HG02973 (cell line): ENCODE results near the gene PRRT1.

Experiments used
- ATAC-seq: cut with Tn5 transposase; IDR thresholded peaks from one replicate; pipeline ENCODE4 v1.9.1; 2021; ENCODE audit warnings: moderate library complexity; ENCODE audit not compliant: unreplicated experiment

PRRT1 gene

DNA sequence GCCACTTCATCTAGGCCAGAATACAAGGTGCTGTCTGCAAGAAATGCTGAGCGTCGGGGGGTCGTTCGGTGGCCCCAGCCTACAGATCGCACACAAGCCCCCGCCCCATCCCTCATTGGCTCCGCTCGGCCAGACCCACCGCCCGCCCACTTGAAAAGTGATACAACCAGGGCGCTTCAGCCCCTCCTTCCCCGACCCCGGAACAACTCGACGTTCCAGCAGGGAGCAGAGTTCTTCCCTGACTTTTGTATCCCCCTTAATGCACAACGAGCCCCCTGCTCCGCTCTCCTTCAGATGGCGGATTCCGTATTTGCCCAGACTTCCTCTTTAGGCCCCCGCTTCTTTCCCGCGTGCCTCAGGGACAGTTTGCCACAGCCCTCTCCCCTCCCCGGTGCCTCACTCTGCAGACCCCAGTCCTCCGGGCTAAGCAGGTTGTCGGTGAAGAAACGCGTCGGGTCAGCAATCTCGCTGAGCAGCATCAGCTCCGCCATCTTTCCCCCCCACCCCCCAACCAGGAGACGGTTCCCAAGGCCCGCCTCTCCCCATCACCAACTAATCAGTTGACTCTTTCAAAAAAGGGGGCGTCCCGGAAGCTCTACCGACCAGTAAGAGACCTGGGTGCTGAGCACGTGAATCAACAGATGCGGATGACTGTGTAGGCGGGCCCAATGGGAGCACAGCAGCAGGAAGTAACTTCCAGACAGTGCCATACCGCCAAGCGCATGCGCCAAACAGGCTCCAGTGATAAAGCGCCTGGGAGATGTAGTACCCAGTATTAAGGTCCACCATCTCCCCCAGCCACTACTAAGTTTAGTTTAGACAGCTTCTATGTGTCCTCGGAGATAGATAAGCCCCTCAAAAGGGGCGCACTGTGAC lies 23.8 kb downstream of the PRRT1 start, which contains the start of gene ATF6B:
TSS of gene ATF6B (minus strand) at position 530 of the 876 bp plus-strand sequence. CDS start at position 491, 39 bp downstream.
- peak; percentile 76 for ATAC-seq

DNA sequence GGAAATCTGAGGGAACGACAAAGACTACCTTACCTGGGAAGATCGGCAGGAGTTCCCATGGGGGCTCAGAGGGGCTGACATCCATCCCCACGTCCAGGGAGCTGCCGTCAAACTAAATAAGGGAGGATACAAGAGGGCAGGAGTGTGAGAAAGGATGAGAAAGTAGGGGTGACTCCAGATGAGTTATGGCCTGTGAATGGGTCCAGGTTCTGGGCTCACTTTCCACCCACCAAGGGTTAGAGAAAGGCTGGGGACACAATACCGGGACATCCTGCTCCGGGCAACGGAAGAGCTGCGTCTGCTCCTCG lies 24.4 kb downstream of the PRRT1 start:
- ATAC-seq: no peak

DNA sequence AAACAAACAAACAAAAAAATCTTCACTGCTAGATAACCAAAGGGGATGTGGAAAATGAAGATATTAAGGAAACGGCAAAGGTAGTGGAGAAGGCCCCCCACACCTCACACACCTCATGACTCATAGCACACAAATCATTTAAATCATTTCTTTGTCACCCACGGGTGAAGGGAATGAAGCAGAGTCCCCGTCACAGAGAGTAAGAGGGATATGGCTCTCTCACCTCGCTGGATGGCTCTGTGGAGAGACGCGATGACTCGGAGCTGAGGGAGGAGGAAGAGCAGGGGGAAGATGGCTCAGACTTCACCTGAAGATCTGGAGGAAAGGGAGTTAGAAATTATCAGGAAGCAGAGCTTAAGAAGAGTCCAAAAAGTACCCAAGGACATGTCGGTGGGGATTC lies 24.9 kb downstream of the PRRT1 start:
- ATAC-seq: no peak

DNA sequence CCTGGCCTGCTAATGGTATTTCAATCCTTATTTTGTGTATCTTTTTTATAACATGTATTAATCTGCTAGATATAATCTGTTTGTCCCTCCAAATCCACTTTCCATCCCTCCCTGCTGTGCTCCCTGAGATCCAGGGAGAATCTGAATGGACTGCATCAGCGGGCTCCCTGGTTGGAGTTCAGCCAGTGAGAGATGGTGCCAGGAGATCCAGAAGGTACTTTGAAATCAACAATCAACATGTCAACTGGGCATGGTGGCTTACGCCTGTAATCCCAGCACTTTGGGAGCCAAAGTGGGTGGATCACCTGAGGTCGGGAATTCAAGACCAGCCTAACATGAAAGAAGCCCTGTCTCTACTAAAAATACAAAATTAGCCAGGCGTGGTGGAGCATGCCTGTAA lies 28.1 kb downstream of the PRRT1 start:
- no peak for ATAC-seq

DNA sequence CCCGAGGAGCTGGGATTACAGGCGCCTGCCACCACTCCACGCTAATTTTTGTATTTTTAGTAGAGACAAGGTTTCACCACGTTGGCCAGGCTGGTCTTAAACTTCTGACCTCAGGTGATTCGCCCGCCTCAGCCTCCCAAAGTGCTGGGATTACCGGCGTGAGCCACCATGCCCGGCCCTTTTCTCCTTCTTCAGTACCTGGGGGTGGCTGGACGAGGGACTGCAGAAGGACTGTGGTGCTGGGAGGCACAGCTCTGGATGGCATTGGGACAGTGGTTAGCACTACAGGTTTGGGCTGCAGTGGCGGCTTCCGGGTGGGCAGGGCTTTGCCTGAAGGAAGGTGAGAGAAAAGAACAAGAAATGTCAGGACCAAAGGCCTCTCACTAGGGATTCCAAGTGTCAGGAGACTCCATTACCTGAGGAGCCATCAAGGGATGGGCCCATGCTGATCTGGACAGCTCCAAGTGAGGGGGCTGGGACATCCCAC lies 31.1 kb downstream of the PRRT1 start:
- ATAC-seq: no peak

DNA sequence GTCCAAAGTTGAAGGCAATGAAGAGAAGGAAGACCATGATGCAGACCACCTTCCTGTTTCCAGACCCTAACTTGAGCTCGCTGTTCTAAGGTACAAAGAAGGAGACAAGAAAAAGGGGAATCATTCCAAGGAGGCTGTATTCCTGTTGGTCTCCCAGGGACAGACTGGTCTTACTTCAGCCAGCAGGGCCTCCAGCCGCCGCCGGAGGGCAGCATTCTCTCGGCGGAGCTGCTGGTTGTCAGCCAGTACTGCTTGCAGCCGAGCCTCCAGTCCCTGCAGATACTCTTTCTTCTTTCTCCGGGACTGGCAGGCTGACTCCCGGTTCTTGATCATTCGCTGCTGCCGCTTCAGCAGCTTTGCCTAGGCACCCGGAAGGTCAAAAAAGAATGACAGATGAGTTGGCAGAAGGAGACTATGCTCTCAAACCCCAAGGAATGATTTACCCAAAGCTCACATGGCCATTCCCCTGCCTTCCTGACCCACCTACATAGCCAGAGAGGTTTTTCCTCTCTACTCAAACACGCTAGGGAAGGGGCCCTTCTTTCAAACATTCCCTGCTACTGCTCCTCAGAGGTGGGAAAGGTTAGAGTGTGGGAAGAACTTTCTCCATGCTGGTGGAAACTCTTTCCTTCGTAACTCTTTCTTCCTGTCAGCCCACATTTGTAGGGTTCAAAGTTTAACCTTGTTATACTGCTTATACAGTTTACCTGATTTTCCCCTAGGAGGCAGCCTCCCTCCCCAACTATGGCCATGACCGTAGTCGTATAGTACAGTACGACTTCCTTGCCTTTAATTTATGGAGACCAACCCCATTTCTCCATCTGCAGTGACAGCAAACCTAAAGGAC lies 32.7 kb downstream of the PRRT1 start:
- no peak for ATAC-seq

DNA sequence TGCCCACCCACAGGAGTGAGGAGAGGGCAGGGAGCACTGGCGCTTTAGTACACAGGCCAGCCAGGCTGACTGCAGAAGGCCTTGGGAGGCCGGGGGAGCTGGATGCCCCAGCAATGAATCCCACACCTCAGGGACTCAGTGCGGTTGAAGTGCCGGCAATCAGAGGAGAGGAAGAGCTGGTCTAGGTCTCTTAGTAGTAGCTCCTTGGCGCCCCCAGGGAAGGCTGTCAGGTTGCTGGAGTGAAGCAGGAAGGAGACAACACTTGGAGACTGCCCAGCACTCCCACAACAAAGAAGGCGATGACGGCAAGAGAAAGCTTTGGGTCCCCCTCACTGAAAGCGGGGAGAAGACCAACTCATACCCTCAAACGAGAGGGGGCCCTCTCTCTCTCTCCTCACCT lies 34.3 kb downstream of the PRRT1 start:
- ATAC-seq: no peak

DNA sequence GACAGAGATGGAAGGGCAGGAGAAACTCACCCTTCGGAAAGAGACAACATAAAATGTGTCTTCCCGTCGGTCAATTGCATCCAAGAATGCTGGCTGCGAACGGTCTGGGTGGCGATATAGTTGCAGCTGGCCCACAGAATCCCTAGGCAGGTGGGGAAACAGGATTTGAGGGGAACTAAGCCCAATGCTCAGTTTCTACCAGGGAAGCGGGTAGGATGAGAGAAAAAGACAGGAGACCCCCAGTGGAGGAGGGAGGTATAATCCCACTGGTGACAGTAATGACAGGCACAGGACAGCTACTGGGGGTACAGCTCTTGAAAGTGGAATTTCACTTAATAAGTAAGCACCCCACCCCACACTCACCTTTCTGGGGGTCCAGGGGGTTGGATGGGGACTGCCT lies 35.1 kb downstream of the PRRT1 start:
- ATAC-seq: no peak

DNA sequence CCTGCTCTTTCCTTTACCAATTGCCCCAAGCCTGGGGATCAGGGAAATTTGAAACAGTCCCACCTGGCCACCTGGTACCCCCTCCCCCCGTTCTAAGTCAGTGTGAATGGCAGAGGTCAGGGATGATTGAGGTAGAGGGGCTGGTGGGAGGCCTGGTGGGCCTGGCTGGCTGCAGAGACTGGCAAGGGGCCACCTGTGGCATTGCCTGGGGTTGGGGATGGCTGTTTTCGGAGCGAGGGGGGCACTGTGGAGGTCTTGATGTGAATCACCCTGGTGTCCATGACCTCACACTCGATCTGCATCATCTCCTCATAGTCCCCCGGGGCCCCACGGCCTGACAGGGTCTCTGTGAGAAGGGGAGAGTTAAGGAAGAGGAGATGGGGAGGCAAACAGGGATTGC lies 36.1 kb downstream of the PRRT1 start:
- ATAC-seq: no peak

DNA sequence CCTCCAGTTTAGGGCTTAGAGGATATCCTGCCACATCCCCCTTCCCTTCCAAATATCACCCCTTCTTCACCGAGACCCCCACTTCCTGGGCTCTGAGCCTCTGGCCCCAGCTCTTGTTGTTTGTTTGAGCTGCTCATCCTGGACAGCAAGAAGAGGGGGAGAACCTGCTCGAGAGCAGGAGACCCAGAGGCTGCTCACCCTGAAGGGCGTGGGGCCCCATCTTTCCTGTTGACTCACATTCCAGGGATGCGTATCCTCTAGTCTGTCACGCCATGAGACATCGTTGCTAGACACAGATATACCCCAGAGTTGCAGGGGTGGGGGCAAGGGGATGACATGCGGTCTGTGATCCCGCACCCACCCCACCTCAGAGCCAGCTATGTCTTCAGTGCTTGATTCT lies 36.9 kb downstream of the PRRT1 start:
- no peak for ATAC-seq

DNA sequence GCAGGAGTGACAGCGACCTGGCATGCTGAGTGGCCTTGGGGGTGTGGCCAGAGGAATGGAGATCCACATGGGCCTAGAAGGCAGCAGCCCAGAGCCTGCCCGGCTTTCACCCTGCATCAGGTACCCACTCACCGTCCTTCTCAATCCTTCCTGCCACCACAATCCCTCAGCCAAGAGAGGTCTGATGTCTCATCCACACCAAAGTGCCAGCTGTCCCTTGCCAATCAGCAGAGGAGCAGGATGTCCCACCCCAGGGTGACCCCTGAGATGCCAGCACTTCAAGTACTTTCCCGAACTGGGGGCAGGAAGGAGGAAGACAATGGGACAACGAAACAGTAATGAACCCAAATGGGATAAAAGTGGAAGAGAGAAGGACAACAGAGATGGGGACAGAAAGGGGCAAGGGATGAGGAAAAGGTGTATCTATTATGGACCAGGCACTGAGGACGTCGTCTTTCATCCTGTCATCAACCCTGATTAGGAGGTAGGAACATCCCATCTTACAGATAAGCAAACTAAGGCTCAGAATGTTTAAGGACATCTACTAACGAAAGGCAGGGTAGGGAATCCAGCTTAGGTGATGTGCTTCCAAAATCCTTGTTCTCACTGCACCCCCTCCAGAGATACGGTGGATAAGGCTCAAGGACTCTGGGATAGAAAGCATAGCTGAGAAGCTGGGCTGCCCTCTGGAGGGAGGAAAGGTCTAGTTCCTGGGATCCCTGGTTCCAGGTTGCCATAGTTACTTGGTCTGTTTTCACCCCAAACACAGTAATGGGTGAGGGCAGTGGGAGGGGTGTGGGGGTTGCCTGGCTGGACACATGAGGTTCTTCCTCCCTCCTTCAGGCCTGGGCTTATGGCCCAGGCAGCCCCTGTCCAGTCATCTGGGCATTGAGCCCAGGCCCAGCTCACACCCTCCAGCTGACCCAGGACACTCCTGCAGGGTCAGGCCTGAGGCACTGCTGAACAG lies 38.1 kb downstream of the PRRT1 start:
- no peak for ATAC-seq

DNA sequence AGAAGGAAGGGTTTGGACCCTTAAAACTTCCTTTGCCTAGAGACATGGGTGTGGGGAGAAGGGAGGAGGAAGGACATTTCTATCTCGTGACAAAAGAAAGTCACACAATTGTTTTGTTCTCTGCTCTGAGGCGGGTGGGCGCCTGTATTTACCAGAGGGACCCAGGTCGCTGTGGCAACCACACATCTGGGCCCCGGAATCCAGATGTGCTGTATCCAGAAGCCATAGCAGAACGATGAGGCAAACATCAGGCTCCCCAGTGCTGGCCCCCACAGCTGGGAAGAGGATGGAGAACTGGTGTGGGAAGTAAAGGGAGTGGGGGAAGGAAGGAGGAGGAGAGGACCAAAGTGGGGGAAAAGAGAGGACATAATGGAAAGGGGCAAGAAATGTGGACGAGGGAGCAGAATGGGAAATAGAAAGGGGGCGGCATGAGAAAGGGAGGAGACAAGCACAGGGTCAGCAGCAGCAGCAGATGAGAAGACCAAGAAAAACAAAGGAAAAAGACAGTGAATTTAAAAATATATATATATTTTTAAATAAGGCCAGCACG lies 39.2 kb downstream of the PRRT1 start:
- no peak for ATAC-seq

DNA sequence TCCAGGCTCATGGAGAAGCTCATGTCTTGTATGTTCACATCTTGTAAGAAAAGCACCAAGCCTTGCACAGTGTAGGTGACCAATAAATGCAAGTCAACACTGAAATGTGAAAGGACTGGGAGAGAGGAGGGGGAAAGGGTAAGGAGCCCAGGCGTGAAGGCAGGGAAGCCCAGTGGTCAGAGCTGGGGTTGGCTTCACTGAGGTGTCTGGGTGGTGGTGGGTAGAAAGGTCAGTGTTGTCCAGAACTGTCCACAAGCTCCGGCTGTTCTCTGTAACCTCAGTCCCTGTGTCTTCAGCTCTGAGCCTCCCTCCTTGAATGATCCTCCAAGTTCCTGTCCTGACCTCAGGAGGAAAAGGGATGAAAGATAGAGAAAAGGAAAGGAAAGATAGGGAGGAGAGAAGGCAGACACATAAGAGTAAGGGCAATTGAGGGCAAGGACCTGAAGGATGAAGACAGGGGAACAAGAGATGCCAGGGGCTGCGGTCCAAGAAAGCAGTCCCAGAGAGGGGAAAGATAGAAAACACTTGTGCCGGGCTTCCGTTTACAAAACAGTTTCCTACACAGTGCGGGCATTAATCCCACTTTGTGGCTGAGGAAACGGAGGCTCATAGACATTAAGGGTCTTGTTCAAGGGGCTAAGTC lies 40.2 kb downstream of the PRRT1 start:
- no peak for ATAC-seq

DNA sequence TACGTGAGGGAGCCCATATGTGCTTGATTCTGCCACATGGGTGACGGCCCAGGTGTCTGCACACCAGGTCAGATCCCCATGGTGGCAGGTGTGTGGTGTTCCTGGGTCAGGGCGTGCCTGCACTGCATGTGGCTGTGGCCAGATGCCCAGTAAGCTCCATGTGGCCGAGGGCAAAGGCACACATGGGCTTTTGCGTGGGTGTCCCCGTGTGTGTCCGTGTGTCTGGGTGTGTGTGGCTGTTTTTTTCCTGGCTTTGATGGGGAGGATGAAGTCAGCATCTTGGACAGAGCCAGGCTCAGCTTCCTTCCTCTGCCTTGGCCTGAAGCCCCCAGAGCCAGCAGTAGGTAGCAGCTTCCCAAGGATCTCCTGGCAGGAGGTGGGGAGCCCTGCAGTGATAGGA lies 41.1 kb downstream of the PRRT1 start:
- no peak for ATAC-seq

DNA sequence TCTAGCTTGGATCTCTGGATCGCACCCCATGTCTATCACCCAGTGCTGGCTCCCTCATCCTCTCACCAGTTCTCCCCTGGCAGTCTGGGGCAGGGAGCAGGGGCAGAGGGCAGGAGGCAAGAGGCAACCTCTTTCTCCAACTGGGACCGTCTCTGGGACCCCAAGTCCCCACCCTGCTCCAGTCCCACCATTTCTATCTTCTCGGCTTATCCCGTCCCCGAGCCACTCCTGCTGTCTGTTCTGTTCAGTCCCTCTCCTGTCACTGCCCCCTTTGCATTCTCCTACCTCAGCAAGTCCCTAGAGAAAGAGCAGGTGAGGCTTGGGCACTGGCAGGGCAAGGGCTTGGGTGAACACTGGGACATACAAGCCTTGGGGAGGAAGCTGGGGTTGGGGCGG lies 42.0 kb downstream of the PRRT1 start:
- no peak for ATAC-seq

DNA sequence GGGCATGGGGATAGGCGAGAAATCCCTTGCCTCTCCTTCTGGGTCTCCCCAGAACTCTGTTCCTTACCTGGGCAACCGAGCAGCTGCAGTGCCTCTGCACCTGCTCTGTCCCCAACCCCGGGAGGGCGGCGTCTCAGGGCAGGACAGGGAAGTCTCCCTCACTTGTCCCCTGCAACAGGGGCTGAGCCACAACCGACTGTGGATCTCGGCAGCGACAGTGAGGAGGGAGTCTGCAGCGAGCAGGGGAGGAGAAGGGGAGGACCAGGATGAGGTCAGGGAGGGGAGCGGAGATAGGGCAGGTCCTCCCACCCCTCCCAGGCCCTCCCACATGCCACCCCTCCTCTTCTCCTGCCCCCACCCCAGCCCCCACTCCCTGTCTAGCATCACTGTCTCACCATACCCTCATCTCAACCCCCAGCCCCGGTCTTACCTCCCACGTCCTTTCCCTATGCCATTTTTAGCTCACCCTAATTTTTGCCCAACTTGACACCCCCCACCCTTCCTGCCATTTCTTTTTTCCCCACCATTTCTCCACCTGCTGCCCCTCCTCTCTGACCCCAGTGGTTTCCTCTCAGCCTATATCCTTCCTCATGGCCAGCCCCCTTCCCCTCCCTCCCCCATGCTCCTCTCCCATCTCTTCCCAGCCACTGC lies 42.5 kb downstream of the PRRT1 start, which contains the start of gene TNXB:
TSS of gene TNXB (minus strand) at position 225 of the 651 bp plus-strand sequence. CDS start 11,140 bp downstream, outside the sequence.
- no peak for ATAC-seq

DNA sequence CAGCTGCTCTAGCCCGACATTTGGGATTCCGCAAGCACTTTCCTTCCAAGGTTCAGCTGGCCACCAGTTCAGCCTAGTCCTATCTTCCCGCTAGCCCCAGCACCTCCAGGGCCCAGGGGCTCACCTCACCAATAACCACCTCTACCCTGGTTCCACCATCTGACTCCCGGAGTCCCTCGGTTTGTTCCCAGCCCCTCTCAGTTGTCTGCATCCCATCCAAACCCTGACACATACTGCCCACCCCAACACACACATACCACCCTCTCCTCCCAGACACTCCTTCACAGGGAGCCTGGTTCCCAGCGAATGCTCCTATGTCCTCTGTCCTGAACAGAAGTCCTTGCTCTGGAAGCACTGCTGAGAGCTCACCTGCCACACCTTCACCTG lies 43.0 kb downstream of the PRRT1 start:
- no peak for ATAC-seq

DNA sequence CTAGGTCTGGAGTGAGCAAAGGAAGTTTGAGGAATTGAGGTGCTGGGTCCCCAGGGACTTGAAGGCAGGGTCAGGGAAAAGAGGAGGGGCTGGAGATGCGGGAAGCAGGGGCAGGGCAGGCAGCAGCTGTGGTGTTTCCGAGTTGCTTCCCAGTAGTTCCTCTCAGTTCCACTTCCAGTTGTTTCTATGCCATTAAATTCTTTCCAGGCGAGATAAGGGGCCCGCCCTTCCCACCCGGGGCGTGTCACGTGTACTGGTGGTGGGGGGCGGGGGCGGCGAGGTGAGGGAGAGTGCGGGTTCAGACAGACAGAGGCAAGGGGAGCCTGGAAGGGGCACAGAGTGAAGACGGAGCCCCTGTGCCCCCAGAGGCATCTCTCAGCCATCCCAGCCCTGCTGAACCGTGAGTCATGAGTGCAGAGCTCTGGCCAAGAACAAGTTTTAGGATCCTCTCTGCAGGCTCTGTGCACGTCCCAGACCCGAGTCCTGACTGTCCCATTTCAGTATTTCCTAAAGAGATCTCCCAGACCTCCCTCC lies 43.6 kb downstream of the PRRT1 start:
- ATAC-seq: no peak

DNA sequence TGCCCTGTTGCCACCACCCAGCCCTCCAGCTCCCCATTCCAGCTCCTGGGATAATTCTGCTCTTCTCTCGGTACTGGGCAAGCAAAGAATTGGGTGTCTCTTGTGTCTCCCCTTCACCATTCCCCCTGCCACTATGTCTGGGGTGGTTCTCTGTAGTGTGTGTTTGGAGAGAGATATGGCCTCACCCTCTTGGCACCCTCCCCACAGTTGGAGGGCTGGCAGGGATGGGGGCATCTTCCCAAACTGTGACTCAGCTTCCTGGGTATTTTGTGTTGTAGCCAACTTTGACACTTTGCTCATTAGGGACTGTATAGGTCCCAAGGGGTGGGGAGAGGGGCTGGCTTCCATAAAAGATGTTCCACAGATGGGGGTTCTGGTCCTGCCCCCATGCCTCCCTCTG lies 44.3 kb downstream of the PRRT1 start:
- no peak for ATAC-seq
